NCI-H1092 treated with DMSO at 0.1 percent for 48 hours (cell line): Measurements from ENCODE around the gene CCIN.
A peak's percentile ranks its signal among the peaks of the same experiment; 100 is the strongest.
"Not testable (repeated sequence)": the region's sequence is repeated elsewhere in the genome, so short reads cannot be mapped to it uniquely, and the experiment has no call there.

ENCODE experiments used
- DNase-seq: peaks from one replicate; lab custom pipeline; 2025; lab: John Stamatoyannopoulos, UW

CCIN gene

GRCh38 chr9:36158917-36159316, 10.3 kb upstream of the CCIN start:
- DNase-seq = no peak

- DNase-seq = not testable (repeated sequence)
Measured at GRCh38 chr9:36159509-36159908, 9.7 kb upstream of the CCIN start.

DNA sequence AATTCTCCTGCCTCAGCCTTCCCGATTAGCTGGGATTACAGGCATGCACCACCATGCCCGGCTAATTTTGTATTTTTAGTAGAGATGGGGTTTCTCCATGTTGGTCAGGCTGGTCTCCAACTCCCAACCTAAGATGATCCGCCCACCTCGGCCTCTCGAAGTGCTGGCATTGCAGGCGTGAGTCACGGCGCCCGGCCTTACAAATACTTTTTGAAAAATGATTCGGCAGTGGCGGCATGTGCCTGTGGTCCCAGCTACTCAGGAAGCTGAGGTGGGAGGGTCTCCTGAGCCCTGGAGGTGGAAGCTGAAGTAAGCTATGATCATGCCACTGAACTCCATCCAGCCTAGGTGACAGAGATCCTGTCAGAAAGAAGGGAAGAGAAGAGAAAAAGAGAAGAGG, 9.1 kb upstream of the CCIN start:
- DNase-seq = not testable (repeated sequence)

GRCh38 chr9:36161187-36161586, 8.0 kb upstream of the CCIN start:
- no peak for DNase-seq

DNA sequence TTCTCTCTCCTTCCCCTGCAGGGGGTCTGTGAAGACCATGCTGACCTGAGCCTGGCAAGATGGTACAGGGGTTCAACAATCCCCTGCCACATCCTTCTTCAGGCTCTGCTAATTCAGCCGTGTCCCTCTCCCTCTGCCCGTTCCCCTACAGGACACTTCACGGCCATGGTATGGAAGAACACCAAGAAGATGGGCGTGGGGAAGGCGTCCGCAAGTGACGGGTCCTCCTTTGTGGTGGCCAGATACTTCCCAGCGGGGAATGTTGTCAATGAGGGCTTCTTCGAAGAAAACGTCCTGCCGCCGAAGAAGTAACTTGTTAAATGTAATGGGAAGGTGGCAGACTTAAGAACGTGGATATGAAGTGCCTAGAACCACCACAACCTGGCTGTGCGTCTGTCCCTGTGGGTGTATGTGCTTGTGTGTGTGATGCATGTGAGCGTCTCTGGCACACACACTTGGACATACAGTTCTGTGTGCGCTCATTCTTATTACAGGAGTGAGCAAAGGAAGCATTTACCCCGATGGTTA, 6.9 kb upstream of the CCIN start:
- DNase-seq = no peak

DNA sequence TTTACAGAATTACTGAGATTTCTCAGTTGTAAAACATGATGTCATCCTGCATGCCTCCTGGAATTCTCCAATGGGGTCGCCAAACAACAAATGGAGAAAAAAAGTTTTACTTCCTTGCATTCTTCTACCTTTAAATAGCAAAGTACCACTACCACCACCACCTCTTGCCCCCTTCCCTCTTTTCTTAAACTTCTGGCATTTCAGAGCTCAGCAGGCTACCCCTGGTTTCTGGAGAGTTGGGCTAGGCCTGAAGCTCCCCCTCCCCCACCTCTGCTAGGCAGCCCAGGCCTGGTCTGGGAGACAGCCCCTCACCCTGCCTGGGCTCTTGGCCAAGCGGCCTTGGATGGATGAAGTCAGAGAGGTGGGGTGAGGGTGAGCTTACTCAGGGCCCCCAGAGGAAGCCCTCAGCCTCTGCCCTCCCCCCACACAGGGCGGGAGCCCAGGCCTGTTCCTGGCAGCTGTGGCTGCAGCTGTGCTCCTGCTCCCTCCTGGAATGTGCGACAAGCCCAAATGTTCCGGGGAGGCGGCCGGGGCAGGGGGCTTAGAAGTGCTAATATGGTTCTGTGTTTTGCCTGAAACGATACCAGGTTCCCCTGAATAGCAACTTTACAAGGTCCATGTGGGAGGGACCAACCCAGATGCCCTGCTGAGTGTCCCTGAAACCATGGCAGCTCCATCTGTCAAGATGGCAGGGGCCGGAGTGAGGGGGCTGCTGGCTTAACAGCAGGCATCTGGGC, 6.0 kb upstream of the CCIN start:
- DNase-seq = no peak

DNA sequence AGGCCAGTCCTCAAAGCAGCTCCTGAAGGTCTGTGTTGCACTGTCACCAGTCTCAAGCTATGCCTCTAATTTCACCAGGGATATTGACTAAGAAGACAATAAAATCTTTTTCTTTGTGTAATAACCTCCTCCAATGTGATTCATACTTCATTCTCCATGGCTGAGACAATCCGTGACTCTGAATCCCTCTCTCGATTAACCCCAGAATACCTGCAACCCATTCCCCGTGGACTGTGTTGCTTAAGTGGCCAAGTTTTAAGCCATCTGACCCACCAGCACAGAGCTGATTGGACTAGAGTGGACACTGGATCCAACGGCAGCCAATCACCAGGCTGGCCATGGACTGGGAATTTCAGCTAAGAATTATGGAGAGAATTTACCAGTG, 5.4 kb upstream of the CCIN start:
- no peak for DNase-seq

DNA sequence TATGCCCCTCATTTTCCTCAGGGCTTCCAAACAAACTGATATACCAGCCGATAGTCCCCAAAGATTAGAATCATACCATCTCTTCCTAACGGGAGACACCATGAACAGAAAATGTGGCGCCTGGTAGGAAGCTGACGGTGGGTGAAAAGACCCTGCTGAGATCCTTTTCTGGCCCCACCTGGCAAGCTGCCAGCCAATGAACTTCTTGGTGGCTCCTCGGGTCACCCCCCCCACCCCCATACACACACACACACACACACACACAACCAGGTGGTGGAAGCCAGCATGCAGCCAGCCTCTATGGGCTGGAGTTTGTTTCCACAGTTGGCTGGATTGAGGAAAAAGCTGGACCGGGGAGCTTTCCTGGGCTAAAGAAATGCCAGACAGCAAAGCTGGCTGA, 4.8 kb upstream of the CCIN start:
- DNase-seq = no peak

- no peak for DNase-seq
Measured at GRCh38 chr9:36164989-36165388, 4.2 kb upstream of the CCIN start.

GRCh38 chr9:36165826-36166167, 3.4 kb upstream of the CCIN start:
- DNase-seq = no peak

DNA sequence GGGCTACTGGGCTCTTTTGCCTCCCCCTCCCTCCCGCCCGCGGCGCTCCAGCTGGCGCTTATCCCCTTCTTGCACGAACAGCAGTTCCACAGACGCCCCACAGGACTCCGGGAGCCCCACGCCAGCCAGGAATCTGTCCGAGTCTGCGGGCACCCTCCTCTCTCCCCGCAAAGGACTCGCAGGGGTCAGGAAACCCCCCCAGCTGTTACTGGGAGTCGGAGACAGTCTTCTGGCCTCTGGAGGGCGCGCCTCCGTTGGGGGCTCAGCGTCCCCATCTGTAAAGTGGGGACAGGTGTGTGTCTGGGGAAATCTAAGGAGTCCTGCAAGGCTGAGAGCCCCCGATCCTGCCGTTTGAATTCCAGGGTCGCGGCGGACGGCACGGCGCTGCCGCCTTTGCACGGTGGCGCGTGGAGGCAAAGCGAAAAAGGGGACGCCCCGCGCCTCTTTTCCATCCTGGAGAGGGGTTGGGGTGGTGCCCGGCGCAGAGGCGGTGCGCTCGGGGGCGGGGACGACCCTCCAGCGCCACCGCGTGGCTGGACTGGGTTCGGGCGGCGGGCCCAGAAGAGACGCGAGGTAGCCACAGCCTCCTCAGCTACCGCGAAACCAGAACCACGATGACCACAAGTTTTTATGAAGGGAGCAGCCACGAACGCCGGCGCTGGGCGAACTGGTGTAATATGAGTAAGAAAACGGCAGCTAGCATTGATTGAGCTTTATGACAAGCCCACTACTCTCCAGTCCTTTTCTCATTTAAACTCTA, 2.8 kb upstream of the CCIN start:
- peak; percentile 75 for DNase-seq

DNA sequence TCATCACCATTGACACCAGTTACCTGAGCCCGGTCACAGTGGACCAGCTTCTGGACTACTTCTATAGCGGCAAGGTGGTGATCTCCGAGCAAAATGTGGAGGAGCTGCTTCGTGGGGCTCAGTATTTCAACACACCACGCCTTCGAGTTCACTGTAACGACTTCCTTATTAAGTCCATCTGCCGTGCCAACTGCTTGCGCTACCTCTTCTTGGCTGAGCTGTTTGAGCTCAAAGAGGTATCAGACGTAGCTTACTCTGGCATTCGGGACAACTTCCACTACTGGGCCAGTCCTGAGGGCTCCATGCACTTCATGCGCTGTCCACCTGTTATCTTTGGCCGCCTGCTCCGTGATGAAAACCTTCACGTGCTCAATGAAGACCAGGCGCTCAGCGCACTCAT, 520 bp downstream of the CCIN start:
- no peak for DNase-seq

GRCh38 chr9:36170531-36170930, 1.3 kb downstream of the CCIN start:
- DNase-seq = no peak

- DNase-seq = no peak
Measured at GRCh38 chr9:36173861-36174260, 4.7 kb downstream of the CCIN start.

GRCh38 chr9:36174271-36174670, 5.1 kb downstream of the CCIN start:
- DNase-seq = no peak

- no peak for DNase-seq
Measured at GRCh38 chr9:36174731-36175130, 5.5 kb downstream of the CCIN start.

- DNase-seq = not testable (repeated sequence)
Measured at GRCh38 chr9:36175209-36175608, 6.0 kb downstream of the CCIN start.

DNA sequence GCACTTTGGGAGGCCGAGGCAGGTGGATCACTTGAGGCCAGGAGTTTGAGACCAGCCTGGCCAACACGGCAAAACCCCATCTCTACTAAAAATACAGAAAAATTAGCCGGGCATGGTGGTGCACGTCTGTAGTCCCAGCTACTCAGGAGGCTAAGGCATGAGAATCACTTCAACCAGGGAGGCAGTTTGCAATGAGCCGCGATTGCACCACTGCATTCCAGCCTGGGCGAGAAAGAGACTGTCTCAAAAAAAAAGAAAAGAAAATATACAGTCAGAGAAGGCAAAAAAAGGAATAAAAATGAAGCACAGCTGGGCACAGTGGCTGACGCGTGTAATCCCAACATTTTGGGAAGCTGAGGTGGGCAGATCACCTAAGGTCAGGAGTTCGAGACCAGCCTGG, 7.3 kb downstream of the CCIN start:
- DNase-seq = not testable (repeated sequence)

DNA sequence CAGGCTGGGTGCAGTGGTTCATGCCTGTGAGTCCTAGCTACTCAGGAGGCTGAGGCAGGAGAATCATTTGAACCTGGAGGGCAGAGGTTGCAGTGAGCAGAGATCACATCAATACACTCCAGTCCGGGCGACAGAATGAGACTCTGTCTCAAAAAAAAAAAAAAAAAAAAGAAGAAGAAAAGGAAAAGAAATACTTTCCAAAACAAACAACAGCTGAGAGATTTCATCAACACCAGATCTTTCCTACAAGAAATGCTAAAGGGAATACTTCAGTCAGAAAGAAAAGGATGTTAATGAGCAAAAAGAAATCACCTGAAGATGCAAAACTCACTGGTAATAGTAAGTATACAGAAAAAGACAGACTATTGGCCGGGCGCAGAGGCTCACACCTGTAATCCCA, 8.4 kb downstream of the CCIN start:
- DNase-seq = no peak

GRCh38 chr9:36180243-36180642, 11.1 kb downstream of the CCIN start:
- not testable (repeated sequence) for DNase-seq

DNA sequence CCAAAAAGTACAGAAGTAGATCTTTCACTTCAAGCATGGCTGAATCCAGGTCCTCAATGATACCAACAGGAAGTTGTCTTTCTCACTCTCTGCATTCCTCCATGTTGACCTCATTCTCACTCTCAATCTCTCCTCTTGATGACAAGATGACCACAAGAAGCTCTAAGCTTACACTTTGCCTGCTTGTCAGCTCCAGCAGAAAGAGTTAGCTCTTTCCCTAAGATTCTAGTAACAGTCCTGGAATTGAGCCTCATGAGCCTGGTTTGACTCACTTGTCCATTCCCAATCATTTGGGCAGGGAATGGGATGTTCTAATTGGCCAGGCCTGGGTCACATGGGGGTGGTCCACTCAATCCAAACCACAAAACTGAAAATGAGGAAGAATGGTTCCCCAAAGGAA, 18.2 kb downstream of the CCIN start:
- no peak for DNase-seq

DNA sequence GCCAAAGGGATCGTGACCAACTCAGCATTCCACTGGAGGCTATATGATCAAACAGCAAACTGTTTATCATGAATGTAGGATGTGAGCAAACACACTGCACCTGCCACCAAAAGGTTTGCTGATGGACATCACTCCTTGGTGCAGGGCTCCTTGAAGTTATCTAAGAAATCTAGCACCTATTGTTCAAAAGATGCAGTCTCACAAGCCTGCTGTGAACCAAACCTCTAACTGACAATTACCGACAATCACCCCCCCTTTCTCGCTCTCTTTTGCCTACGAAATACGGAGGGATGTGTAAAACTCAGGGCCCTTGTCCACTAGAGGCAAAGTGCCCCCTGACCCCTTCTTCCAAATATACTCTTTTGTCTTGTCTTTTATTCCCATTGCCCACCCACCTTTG, 19.0 kb downstream of the CCIN start:
- DNase-seq = no peak

DNA sequence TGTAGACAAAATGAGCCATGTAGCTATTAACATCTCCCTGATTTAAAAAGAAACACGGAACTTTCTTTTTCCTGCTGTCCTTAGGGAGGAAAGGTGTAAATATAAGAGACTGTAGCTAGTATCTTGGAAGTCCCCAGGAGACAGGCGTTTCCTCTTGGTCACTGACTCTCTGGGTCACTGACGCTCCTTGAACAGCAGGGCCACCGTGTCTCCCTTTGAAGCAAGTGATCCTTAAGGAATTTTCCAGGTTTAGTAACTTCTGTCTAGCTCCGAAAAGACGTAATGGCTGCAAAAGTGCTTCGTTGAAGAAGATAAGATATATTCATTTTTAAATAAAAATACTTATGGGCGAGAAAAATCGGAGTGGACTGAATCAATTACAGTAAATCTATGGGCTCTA, 20.8 kb downstream of the CCIN start:
- DNase-seq = peak; percentile 63
